Activated T-helper 2 cell treated with anti-CD3 and anti-CD28 coated beads, Interferon-gamma antibody, Interleukin-2, Interleukin-4, amounts not matched to agents 10 μg/mL and 5 μg/mL and 100 μg/mL, durations not matched to agents 14 hours and 24 hours and 36 hours (primary cell): ENCODE data around the gene GLI2. TPM values are rescaled to one million over a fixed set of nuclear protein-coding genes. Genes with fewer than 3 reads are reported as not detected.
A peak's percentile ranks its signal among the peaks of the same experiment; 100 is the strongest.

Experiments used
- DNase-seq: peaks from one replicate; pipeline ENCODE4 v3.0.0; 2021; ENCODE audit warnings: low spot score
- H3K27ac Mint-ChIP-seq: one replicate; pipeline ENCODE4 v1.8.0; 2021; ENCODE audit warnings: mixed read lengths
- H3K27me3 Mint-ChIP-seq: one replicate; pipeline ENCODE4 v1.8.0; 2021; ENCODE audit warnings: low read depth, mixed read lengths
- H3K36me3 Mint-ChIP-seq: one replicate; pipeline ENCODE4 v1.8.0; 2021; ENCODE audit warnings: low read depth, mixed read lengths
- H3K4me1 Mint-ChIP-seq: one replicate; pipeline ENCODE4 v1.8.0; 2021; ENCODE audit warnings: low read depth, mixed read lengths
- H3K4me3 Mint-ChIP-seq: one replicate; pipeline ENCODE4 v1.8.0; 2021; ENCODE audit warnings: low read depth, mild to moderate bottlenecking, moderate library complexity, mixed read lengths
- H3K9me3 Mint-ChIP-seq: one replicate; pipeline ENCODE4 v1.8.0; 2021; ENCODE audit warnings: mixed read lengths
- intact Hi-C: fragments of 100-400 bp; cut with micrococcal nuclease; formaldehyde crosslinking; loops from one replicate; pipeline ENCODE4 v1.15.1; 2023
- total RNA-seq: library from RNA; stranded (reverse); gene quantifications from 2 replicates; pipeline ENCODE4 v1.2.3, GENCODE V29; 2022

The GLI2 gene
- total RNA-seq, 1 donor from 2014 or later: 0.07 TPM

- no peaks in the 10 kb centered on the region for H3K9me3 Mint-ChIP-seq
- no peaks in the 10 kb centered on the region for H3K4me1 Mint-ChIP-seq
- DNase-seq: peak; percentile 2
- H3K36me3 Mint-ChIP-seq: no peaks in the 10 kb centered on the region
- intact Hi-C loops: no loop called here
- H3K4me3 Mint-ChIP-seq: no peak overlapping the region
- H3K27ac Mint-ChIP-seq: no peak overlapping the region
- peaks cover 52% of the 10 kb centered on the region for H3K27me3 Mint-ChIP-seq
These were observed 8.0 kb downstream of the GLI2 start for GRCh38 chr2:120743657-120744056.

- no peak overlapping the region for H3K27ac Mint-ChIP-seq
- H3K4me3 Mint-ChIP-seq: no peak overlapping the region
- intact Hi-C loops: no loop called here
- DNase-seq: no peak
- H3K9me3 Mint-ChIP-seq: no peaks in the 10 kb centered on the region
- no peaks in the 10 kb centered on the region for H3K4me1 Mint-ChIP-seq
- H3K36me3 Mint-ChIP-seq: no peaks in the 10 kb centered on the region
- H3K27me3 Mint-ChIP-seq: peaks cover 41% of the 10 kb centered on the region
These were observed 9.1 kb downstream of the GLI2 start for GRCh38 chr2:120744817-120745216.

GRCh38 chr2:120745420-120746111 lies 9.9 kb downstream of the GLI2 start:
- Mint-ChIP-seq H3K27me3 (peaks cover 37% of the 10 kb centered on the region), H3K9me3 (no peaks in the 10 kb centered on the region), H3K4me3 (no peak overlapping the region), H3K36me3 (no peaks in the 10 kb centered on the region), H3K27ac (no peak overlapping the region), H3K4me1 (no peaks in the 10 kb centered on the region)
- intact Hi-C loops: no loop called here
- peak; percentile 3 for DNase-seq

GRCh38 chr2:120746144-120746543 lies 10.5 kb downstream of the GLI2 start:
- no peak overlapping the region for H3K27ac Mint-ChIP-seq
- no peak overlapping the region for H3K4me3 Mint-ChIP-seq
- no peaks in the 10 kb centered on the region for H3K4me1 Mint-ChIP-seq
- H3K27me3 Mint-ChIP-seq: peaks cover 31% of the 10 kb centered on the region
- intact Hi-C loops: no loop called here
- no peaks in the 10 kb centered on the region for H3K9me3 Mint-ChIP-seq
- DNase-seq: no peak
- no peaks in the 10 kb centered on the region for H3K36me3 Mint-ChIP-seq

GRCh38 chr2:120747281-120747680 lies 11.6 kb downstream of the GLI2 start:
- no peaks in the 10 kb centered on the region for H3K36me3 Mint-ChIP-seq
- intact Hi-C loops: no loop called here

GRCh38 chr2:120747706-120748105 lies 12.0 kb downstream of the GLI2 start:
- peak; percentile 1 for DNase-seq
- Mint-ChIP-seq H3K27me3 (peaks cover 20% of the 10 kb centered on the region), H3K4me3 (no peak overlapping the region), H3K4me1 (no peaks in the 10 kb centered on the region), H3K27ac (no peak overlapping the region), H3K9me3 (no peaks in the 10 kb centered on the region), H3K36me3 (no peaks in the 10 kb centered on the region)
- intact Hi-C loops: no loop called here

More at GRCh38 chr2:120747281-120747680, 11.6 kb downstream of the GLI2 start:
- DNase-seq: peak; percentile 3
- Mint-ChIP-seq H3K9me3 (no peaks in the 10 kb centered on the region), H3K27ac (no peak overlapping the region), H3K4me1 (no peaks in the 10 kb centered on the region), H3K4me3 (no peak overlapping the region), H3K27me3 (peaks cover 24% of the 10 kb centered on the region)

- H3K27ac Mint-ChIP-seq: no peak overlapping the region
- no peak for DNase-seq
- H3K27me3 Mint-ChIP-seq: peaks cover 15% of the 10 kb centered on the region
- intact Hi-C loops: no loop called here
- no peaks in the 10 kb centered on the region for H3K4me1 Mint-ChIP-seq
- H3K4me3 Mint-ChIP-seq: no peak overlapping the region
- no peaks in the 10 kb centered on the region for H3K36me3 Mint-ChIP-seq
- H3K9me3 Mint-ChIP-seq: no peaks in the 10 kb centered on the region
These were observed 12.6 kb downstream of the GLI2 start for GRCh38 chr2:120748310-120748709.

- no peaks in the 10 kb centered on the region for H3K36me3 Mint-ChIP-seq
- no peaks in the 10 kb centered on the region for H3K4me1 Mint-ChIP-seq
- DNase-seq: no peak
- no peak overlapping the region for H3K27ac Mint-ChIP-seq
- peaks cover 13% of the 10 kb centered on the region for H3K27me3 Mint-ChIP-seq
- intact Hi-C loops: no loop called here
- H3K4me3 Mint-ChIP-seq: no peak overlapping the region
- H3K9me3 Mint-ChIP-seq: no peaks in the 10 kb centered on the region
These were observed 13.1 kb downstream of the GLI2 start for GRCh38 chr2:120748741-120749140.

GRCh38 chr2:120749506-120750431 lies 14.1 kb downstream of the GLI2 start:
- H3K27me3 Mint-ChIP-seq: peaks cover 4% of the 10 kb centered on the region
- H3K36me3 Mint-ChIP-seq: no peaks in the 10 kb centered on the region
- no peaks in the 10 kb centered on the region for H3K9me3 Mint-ChIP-seq
- intact Hi-C loops: no loop called here
- peak; percentile 1 for DNase-seq
- H3K4me3 Mint-ChIP-seq: no peak overlapping the region
- H3K4me1 Mint-ChIP-seq: no peaks in the 10 kb centered on the region
- no peak overlapping the region for H3K27ac Mint-ChIP-seq

- H3K4me1 Mint-ChIP-seq: no peaks in the 10 kb centered on the region
- H3K9me3 Mint-ChIP-seq: no peaks in the 10 kb centered on the region
- no peak overlapping the region for H3K4me3 Mint-ChIP-seq
- DNase-seq: no peak
- no peaks in the 10 kb centered on the region for H3K36me3 Mint-ChIP-seq
- intact Hi-C loops: no loop called here
- H3K27ac Mint-ChIP-seq: no peak overlapping the region
- no peaks in the 10 kb centered on the region for H3K27me3 Mint-ChIP-seq
These were observed 15.0 kb downstream of the GLI2 start for GRCh38 chr2:120750488-120751210.

- Mint-ChIP-seq H3K36me3 (no peaks in the 10 kb centered on the region), H3K9me3 (no peaks in the 10 kb centered on the region), H3K27me3 (peaks cover 2% of the 10 kb centered on the region), H3K27ac (no peak overlapping the region), H3K4me3 (no peak overlapping the region), H3K4me1 (no peaks in the 10 kb centered on the region)
- no peak for DNase-seq
- intact Hi-C loops: no loop called here
These were observed 15.9 kb downstream of the GLI2 start for GRCh38 chr2:120751553-120751952.

- H3K27ac Mint-ChIP-seq: no peak overlapping the region
- peaks cover 7% of the 10 kb centered on the region for H3K27me3 Mint-ChIP-seq
- H3K9me3 Mint-ChIP-seq: no peaks in the 10 kb centered on the region
- DNase-seq: no peak
- intact Hi-C loops: no loop called here
- no peak overlapping the region for H3K4me3 Mint-ChIP-seq
- no peaks in the 10 kb centered on the region for H3K36me3 Mint-ChIP-seq
- H3K4me1 Mint-ChIP-seq: no peaks in the 10 kb centered on the region
These were observed 18.6 kb downstream of the GLI2 start for GRCh38 chr2:120754067-120754960.
